HG03342 (cell line): ENCODE data around the gene MYBBP1A.

Source experiments
- ATAC-seq: cut with Tn5 transposase; IDR thresholded peaks from one replicate; pipeline ENCODE4 v1.9.1; 2021; ENCODE audit warnings: mild to moderate bottlenecking, moderate library complexity; ENCODE audit not compliant: unreplicated experiment

The MYBBP1A gene

DNA sequence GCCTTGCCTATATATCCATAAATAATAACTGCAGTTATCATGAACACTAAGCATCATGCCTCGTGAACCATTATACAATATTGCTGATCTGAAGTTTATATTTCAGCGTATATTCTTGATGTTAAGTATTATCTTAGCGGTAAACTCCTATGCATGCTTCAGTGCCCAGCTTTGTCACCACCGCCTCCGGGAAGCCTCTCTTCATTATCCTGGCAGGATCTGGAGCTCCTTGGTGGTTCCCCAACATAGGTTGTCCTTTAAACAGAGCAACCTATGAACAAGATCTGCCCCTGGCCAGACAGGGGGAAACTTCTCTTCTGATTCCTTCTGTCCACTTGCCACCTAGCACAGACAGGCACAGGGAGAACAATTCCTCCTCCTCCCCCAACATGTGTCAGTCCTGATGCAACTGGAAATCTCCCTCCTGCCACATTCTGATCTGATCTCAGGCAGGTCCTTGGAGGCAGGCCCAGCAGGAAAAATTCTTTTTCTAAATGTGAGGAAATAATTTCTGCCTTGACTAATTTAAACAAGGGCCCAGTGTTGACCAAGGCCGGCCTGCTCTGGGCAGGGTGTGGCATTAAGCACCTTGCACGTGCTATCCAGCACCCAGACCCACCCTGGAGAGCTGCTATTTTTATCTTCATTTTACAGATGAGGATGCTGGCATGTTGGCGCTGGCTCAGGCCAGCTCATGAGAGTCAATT lies 34.1 kb downstream of the MYBBP1A start:
- no peak for ATAC-seq

DNA sequence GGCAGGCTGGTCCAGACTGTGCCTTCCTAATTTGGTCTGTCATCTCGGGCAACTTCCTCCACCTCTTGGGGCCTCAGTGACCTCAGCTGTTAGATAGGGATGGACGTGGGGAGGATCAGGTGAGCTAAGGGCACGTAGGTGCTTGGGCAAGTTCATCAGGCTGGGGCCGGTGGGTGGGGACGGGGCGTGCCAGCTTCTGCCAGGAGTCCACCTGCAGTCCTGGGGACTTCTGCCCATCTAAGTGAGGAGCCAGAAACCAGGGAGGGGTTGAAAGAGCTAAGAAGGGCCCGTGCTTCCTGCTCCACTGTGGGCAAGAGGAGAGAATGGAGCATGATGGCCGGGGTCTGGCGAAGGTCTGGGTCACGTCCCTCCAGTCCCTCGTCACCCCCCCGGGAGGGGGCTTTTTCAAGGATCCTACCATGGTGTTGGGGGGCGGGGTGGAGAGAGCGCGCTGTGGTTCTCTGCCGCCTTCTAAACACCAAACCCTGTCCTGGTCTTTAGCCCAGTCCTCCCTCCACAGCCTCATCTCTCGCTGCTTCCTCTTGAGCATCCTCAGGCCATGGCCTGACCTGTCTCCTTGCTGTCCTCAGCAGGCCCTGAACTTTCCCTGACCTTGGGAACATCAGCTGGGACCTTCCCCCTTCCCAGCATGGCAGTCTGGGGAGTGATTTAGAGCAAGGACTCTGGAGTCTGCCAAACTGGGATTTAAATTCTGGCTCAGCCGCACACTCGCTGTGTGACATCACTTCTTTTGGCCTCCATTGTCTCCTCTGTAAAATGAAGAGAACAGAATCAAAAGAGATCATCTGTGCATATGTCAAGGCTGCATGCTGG lies 34.9 kb downstream of the MYBBP1A start:
- no peak for ATAC-seq

DNA sequence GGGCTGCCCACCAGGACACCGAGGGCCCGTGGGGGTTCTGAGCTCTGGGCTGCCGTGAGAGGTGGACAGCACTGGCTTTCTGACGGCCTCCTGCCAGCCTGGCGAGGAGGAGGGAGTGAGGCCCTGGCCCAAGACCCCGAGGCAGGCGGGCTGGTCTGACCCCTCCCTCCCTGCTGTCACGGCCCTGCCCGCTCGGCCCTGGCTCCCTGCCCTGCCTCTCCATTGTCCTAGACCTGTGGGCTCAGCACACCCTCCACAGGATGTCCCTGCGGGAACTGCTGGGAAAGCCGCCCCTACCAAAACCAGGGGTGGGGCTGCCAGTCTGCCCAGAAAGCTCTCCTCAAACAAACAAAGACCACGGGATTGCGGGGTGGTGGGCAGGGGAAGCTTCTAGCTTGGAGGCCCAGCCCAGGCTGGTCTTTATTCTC lies 35.8 kb downstream of the MYBBP1A start:
- no peak for ATAC-seq

DNA sequence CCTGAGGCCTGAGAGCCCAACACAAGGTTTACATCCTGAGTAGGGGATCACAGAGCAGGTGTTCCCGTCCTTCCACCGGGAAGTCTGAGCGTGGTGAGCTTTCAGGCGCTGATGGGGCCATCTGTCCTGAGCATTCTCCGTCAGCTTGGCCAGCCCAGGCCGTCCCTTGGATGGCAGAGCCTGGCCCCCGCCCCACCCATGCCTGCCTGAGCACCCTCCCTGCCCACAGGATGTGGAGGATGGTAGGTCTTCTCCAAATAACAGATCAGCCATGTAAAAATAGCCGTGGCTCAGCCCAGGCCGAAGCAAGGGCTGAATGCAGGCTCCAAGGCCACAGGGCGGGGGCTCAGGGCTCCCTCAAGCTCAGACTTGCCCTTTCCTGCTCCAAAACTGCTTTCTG lies 36.3 kb downstream of the MYBBP1A start:
- no peak for ATAC-seq

DNA sequence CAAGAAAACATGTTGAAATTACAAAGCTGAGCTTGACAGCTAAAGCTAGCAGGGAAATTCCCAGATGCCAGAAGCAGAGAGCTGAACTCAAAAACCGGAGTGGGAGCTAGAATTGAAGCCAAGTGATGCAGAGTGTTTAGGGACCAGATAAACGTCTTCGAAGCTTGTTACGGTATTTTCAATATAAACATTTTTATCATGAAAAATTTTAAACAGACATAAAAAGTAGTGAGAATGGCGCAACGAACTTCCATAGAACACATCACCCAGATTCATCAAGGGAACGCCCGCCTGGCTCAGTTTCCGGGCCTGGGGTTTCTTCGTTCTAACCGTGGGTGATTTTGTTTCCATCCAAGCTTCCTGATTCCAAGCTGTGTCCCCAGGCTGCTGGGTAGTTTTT lies 38.4 kb downstream of the MYBBP1A start:
- ATAC-seq = no peak

DNA sequence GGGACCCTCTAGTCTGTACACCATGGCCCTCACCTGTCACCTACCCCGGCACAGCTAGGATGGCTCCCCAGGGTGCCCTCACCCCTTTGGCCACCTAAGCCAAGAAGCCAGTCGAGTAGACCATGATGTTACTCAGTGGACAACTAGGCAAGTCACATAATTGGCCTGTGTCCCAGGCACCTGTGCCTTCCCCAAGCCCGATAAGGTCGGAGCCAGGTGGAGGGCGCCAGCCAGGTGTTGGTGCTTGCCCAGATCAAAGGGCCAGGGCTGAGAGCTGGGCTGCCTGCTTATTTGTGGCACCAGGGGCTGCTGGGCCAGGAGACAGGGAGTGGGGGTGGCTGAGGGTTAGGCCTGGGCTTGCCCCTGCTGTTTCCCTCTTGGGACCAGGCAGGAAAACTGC lies 39.7 kb downstream of the MYBBP1A start:
- ATAC-seq = no peak

DNA sequence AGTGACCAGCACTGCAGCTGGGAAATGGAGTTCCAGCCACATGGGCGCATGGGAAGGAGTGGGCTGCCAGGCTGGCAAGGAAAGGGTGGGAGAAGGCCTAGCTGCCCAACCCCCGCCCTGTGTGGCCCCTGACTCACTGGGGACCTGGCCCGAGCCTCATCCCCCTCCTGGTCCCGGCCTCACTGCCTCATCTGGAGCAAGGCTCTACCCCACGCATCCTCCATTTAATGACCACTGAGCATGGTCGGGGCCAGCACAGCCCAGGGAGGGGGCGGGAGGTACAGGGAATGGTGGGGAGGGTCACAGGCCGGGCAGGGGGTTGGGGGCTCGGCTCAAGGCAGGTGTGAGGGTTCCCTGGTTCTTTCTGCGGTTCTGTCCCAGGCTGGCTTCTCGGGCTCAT lies 40.4 kb downstream of the MYBBP1A start:
- no peak for ATAC-seq

DNA sequence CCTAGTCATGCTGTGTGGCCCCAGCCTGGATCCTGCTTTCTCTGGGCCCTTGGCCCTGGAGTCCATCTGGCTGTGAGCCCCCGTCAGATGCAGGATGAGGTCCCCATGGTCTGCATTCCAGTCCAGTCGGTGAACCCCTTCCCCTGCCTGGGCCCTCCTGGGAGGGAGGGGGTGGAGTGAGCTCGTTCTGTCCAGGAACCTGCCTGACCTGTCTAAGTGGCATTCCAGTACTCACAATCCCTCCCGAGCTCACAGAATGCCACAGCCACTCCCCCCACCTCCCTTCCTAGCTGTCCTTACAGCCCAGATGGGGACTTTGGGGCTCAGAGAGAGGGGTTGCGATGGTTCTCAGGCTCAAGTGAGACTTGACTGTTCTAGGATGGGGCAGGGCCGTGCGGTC lies 41.0 kb downstream of the MYBBP1A start:
- ATAC-seq = no peak

DNA sequence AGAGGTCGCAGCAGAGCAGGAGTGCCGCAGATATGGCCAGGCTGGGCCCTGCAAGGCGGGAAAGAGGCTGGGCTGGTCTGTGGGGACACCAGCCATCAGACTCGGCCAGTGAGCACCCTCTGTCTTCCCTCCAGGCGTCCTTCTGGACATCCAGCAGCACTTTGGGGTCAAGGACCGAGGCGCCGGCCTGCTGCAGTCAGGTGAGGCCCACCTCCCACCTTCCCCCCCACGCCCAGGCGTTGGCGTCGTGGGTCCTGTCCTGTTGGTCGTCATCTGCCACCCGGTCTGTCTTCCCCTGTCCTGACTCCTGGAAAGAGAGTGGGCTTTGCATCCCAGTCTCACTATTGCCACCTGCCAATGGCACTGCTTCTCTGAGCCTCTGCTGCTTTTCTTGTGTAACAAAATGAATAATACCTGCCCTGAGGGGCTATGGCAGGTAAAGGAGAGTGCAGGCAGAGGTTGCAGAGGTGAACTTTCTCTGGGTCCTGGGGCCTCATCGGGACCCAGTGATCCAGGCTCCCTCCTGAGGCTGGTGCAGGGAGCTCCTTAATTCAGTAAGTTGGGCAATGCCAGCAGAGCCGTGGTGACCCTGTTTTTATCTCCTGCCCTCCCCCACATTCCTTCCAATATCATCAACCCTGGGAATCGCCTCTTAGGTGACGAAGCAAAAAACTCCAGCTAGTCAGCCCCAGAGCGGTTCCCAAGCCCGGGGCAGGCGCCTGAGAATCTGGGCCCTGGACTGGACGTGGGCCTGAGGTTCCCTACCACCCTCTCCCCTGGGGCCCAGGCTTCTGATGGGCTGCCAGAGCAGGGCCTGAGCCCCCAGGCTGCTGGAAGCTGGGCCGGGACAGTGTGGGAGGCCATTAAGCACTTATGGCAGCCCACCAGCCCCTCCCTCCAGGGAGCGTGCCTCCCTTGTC lies 41.8 kb downstream of the MYBBP1A start:
- no peak for ATAC-seq

DNA sequence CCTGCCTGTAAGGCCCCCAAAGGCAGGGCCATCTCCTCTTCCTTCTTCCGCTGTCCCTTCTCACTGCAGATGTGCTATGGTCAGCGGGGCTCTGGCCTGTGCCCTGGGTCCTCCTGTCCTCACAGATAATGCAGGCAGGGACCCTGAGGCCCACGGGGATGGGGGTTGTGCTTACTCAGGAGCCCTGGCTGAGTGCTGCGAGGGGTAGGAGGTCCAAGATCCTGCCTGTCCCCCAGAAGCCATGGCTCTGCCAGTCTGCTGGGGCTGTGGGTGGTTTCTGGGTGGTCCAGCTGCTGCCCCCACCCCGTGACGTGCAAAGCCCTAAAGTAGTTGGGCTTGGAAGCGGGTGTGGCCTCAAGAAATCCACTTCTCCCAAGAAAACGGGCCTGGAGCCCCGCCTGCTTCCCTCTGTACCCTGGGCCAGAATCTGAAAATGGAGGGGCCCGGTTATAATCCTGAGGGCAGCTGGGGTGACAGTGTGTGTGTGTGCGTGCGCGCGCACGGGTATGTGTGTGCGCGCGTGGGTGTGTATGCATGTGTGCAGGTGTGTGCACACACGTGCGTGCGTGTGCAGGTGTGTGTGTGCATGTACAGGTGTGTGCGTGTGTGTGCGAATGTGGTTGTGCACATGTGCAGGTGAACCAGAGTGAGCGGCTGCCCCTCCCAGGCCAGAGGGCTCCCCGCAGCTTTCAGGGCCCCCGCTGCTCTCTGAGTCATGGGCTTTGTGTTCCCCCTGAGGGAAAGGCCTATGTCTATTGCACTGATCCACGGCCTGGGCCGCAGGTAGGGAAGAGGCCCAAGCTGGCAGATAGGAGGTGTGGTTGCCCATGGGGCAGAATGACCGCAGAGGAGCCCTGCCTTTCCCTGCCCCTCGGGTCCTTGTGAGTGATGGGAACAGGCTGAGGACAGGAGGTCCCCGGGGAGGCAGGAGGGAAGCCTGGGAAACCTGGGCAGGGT lies 42.8 kb downstream of the MYBBP1A start:
- no peak for ATAC-seq

DNA sequence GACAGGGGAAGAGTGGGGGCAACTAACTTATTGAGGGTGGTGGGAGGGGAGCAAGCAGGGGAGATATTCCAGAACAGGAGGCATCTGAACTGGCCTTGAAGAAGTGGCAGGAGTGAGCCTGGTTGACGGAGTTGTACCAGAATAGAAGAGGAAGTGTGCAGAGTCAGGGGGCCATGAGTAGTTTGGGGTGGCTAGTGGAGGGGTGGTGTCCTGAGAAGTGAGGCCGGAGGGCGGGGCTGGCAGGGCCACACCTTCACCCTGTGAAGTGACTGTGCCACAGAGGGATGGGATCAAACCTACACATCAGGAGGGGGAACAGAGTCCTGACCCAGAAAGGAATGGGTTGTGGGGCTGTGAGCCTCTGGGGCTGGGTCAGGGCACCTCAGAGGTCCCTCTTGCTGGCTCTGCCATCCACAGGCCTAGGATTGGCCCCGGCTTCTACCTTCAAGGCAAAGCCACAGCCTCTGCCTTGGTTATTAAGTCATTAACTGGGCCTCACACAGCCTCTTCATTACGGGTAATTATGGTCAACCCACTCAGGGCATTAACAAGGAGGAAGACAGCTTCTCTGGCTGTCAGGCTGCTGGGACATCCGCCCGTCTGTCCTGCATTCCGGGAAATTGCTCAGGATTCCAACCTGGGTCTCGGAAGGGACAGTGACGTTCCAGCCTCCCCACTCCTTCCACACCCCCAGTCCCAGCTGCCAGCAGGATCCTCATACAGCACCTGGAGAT lies 43.8 kb downstream of the MYBBP1A start:
- ATAC-seq = no peak

DNA sequence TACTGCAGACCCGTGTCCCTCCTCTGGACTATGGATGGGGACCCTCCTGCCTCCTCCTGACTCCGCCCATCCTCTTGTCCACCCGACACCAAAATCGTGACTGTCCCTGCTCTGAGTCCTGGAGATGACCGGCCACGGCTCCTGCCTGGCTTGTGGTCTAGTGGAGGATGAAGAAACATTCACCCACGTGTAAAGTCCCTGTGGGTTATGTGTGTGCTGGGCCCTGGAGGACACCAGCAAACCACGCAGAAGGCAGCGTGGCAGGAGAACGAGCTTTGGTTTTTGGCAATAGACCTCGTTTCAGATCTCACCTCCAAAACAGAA lies 44.6 kb downstream of the MYBBP1A start:
- no peak for ATAC-seq

DNA sequence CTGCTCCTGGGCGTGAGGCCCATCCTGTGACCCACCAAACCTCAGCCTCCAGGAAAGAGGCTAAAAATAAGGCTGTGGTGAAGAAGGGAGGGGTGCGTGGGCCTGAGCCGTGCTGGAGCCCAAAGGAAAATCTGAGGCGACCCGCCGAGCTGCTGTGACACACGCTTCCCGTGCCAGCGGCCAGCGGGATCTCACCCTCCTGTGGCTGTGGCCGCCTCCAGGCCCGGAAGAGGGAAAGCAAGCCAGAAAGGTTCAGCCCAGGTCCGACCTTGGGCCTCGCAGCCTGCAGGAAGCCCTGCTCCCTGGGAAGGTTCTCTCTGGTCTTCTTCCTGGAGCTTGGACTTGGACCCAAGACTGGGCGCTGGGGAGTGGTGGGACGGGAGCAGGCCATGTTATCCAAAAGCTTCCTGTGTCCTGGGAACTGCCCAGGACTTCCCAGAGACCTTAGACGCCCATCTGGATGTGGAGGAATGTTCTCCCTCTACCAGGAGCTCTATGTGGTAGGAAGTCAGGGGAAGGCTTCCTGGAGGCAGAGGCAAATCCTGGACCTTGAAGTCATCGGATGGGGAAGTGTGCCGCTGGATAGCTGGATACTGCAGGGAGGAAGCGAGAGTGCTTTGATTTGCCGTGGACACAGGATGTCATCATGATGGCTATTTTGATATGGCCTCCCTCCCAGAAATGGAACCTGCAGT lies 45.1 kb downstream of the MYBBP1A start:
- ATAC-seq = no peak

DNA sequence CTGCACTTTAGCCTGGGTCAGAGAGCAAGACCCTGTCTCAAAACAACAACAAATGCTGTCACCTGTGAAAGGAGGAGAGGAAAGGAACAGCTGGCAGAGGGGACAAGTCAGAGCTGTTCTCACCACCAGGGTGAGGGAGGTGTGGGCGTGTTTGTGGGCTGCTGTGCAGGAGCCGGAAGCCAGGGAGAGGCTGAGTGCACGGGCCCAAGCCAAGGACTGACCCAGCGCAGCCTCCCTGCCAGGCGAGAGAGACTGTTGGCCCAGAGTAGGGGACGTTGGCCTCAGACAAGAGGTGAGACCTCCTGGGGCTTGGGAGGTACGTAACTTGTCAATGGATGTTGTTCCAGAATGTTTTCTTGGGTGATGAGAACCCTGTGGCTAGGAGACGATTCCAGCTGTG lies 45.8 kb downstream of the MYBBP1A start:
- ATAC-seq = no peak

DNA sequence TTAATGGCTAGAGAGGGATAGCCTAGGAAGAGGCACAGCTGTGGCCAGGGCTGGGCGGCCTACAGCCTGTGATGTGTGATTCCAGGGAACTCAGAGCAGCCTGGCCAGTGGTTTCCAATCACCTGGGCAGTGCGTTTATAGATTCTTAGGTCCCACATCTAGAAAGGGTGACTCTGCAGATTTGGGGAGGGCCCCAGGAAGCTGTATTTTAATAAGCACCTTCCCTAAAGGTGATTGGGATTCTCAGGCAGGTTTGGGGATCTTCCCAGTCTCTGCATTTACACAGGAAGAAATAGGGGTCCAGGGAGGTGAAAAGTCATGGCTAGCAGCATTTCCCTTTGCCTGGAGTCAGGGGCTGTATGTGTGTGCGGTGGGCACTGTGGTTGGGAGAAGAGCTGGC lies 47.0 kb downstream of the MYBBP1A start:
- ATAC-seq = no peak

DNA sequence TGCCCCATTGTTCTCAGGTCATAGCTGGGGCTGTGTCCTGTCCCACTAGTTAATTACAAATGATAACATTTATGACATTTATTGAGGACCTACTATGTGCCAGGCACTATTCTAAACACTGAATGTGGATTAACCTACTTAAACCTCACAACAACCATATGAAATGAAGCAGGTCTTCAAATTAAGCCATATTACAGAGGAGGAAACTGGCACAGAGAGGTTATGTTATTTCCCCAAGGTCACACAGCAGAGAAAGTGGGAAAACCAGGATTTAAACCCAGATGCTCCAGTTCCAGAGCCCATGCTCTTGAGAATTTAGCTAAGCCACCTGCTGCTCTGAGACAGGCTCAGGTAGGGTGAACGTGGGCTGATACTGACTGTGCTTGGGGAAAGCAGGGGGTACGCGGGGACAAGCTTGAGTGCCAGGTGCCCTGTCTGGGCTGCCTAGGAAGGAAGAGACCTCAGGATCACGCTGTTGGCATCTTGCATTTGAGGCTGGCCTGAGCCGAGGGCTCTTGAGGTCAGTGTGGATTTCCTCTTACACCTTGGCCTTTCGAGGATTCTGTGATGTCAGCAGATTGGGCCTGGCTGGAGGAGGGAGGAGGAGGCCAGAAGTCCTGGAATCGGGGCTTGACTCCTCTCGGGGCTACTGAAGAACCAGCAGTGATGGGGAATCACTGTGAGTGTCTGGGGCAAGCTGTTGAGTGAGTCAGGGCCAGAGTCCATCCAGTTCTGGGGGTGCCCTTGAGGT lies 47.6 kb downstream of the MYBBP1A start:
- no peak for ATAC-seq

DNA sequence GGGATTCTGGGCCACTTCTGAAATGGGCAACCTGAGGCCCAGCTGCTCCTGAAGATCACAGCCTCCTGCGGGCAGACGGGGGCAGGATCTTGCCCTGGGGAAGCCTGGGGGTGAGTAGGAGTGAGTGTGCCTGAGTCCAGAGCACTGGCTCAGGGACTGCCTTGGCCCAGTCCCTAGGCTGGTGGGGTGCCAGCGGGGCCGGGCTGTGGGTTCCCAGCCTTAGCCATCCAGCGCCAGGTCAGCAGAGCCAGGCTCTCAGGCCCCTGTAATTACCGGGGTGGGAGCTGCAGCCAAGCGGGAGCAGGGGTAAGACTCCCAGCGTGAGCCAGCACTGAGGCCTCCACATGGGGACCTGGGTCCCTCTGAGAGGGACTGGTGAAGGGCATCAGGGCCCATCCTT lies 48.3 kb downstream of the MYBBP1A start:
- no peak for ATAC-seq

DNA sequence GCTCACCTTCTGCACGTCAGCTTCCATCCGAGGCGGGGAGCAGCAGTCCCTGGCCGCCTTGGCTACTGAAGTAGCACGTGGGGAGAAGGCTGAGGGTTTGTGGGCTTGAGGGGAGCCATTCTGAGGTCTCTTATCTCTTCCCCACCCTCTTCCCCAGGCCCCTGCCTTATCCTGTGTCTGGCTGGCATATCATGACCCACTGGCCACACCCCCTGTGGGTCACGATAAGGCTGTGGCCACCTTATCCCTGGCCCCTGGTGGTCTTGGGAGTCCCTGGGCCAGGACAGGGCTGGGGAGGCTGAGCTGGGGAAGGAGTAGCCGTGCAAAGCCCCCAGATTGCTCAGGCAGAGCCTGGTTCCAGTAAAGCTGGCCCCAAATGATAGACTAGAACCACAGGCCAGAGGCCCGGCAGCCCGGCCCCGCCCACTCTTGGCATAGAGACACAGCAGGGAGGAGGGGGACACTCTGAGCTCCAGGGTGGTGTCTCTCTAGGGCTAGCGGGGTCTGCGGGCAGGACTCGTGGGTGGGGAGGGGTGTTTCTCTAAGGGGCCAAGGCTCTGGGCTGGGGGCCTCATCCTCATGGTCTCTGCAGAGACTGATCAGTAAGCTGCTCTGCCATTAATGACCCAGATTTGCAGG lies 48.9 kb downstream of the MYBBP1A start:
- ATAC-seq = no peak
